ENCODE measurements around the gene PEPD.

The PEPD gene

GRCh38 chr19:33459222-33460090 lies 62.1 kb downstream of the PEPD start:
- no peak for DNase-seq (ENCODE audit: low read depth in 2 of 2)

- DNase-seq (ENCODE audit: low read depth in 2 of 2) = no peak
Observed at GRCh38 chr19:33458807-33459206, 62.8 kb downstream of the PEPD start.

DNA sequence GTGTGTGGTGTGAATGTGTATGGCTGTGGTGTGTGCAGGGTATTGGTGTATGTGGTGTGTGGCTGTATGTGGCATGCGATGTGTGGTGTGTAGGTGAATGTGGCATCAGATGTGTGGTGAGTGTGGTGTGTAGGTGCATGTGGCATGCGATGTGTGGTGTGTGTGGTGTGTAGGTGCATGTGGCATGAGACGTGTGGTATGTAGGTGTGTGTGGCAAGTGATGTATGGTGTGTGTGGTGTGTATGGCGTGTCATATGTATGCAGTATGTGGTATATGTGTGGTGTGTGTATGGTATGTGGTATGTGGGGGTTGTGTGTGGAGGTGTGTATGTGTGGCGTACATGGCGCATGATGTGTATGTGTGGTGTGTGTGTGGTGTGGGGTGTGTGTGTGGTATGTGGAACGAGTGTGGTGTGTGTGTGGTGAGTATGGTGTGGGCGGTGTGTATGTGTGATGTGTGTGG lies 63.4 kb downstream of the PEPD start:
- DNase-seq (ENCODE audit: low read depth in 2 of 2) = no peak

GRCh38 chr19:33456845-33457220 lies 64.8 kb downstream of the PEPD start:
- no peak for DNase-seq (ENCODE audit: low read depth in 2 of 2)

- no peak for DNase-seq (ENCODE audit: low read depth in 2 of 2)
Observed at GRCh38 chr19:33456076-33456844, 65.3 kb downstream of the PEPD start.

- DNase-seq (ENCODE audit: low read depth in 2 of 2) = no peak
Observed at GRCh38 chr19:33453265-33453664, 68.3 kb downstream of the PEPD start.

GRCh38 chr19:33450689-33451088 lies 70.9 kb downstream of the PEPD start:
- no peak for DNase-seq (ENCODE audit: low read depth in 2 of 2)

- DNase-seq (ENCODE audit: low read depth in 2 of 2) = no peak
Observed at GRCh38 chr19:33449799-33450198, 71.8 kb downstream of the PEPD start.

DNA sequence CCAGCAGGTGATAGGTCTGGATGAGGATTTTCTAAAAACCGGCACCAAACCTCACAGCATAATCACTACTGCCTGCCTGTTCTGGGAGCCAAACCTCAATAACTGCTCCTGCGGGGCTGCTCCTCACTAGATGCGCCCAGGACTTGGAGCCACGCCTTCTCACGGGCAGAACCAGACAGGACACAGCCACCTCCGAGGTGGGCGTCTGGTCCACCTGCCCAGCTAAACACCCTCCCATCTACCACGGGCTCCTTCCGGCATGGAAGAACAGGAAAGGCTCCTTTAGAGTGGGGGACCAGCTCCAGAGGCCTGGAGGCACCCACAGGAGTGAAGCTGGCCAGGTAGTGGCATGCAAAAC lies 73.5 kb downstream of the PEPD start:
- DNase-seq (ENCODE audit: low read depth in 2 of 2) = no peak

DNA sequence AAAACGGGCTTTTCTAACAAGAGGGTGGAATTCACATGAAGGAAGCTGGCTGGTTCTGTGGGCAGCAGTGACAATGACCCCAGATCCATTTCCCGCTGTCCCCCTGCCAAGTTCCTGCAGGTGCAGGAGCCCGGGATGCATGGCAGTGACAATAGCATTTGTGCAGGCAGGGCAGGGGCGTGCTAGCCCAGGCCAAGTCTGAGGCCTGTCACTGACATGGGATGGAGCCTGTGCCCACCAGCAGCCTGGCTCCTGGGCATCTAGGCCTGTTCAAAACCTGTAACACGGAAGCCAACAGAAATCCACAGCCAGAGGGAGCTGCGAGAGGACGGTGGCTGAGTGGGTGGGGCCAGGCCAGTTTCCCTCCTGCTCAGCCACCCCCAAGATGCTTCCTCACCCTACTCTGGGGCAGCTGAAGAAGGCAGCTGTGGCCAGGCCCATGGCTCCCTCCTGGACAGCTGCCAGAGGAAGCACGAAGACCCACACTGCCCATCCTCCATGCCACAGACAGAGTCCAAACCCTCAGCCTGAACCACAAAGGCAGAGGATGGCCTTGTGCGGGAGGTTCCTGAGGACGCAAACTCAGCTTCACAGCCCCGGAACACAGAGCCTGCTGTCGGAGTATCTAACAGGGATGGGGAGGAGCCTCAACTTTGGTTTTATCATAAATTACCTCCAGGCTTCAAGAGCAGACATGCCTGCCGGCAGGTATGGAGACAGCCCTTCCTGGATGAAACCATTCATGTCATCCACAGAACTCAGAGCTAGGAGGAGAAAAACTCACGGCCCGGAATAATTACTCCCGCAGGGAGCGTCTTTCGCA lies 74.0 kb downstream of the PEPD start:
- no peak for DNase-seq (ENCODE audit: low read depth in 2 of 2)

- DNase-seq (ENCODE audit: low read depth in 2 of 2) = no peak
Observed at GRCh38 chr19:33446330-33447293, 75.0 kb downstream of the PEPD start.

- DNase-seq (ENCODE audit: low read depth in 2 of 2) = no peak
Observed at GRCh38 chr19:33445442-33446329, 75.9 kb downstream of the PEPD start.

DNA sequence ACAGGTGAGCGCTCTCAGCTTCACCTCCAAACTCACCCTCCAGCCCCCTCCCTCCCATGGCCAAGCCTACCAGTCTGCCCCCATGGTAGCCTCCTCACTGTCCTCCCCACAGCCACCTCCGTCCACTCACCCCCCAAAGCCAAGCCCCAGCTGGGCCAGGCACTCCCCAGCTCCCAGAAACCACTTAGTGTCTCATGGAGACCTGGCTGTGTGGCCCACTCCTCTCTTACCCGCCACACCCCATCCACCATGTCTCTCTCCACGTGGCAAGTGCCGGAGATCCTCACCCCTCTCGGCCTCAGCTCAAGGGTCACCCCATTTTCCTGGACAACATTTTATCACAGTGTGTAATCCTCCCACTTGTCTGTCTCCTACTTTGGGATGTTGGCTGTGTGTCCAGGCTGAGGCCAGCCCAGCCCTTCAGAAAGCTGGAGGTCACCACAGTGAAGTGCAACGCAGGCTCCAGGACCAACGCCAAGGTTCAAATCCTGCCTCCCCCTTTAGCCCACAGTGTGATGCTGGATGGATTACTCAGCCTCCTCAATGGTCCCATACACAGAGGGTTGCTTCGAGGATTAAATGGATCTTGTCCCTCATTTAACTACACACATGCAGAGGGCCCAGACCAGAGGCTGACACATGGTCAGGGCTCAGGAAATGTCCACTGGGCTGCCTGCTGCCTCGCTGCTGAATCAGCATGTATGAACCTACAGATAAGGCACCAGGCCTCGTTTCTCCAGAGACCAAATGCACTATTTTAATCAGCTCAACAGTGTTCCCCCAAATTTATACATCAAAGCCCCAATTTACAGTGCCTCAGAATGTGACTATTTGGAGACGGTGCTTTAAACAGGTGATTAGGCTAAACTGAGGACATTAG lies 76.8 kb downstream of the PEPD start:
- no peak for DNase-seq (ENCODE audit: low read depth in 2 of 2)

GRCh38 chr19:33443638-33444561 lies 77.7 kb downstream of the PEPD start:
- DNase-seq (ENCODE audit: low read depth in 2 of 2) = no peak

GRCh38 chr19:33442706-33443105 lies 78.9 kb downstream of the PEPD start:
- DNase-seq (ENCODE audit: low read depth in 2 of 2) = no peak

GRCh38 chr19:33441828-33442227 lies 79.8 kb downstream of the PEPD start:
- DNase-seq (ENCODE audit: low read depth in 2 of 2) = no peak

DNA sequence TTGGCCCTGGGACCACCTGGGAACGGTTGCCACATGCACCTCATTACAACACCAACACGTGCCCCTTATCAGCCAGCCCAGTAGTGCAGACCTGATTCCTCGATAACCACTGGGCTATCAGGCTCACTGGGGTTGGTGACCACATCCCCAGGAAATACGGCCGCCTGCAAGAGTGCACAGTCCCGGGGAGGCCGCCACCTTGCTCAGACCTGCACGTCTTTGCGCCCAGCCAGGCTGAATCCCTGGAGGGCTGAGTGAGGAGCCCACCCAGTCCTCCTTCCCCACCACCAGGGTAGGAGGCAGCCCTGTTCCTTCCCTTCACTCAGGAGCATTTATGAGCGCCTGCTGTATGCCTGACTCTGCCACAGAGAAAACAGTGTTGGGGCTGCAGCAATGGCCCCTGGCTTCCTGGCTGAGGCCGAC lies 80.3 kb downstream of the PEPD start:
- DNase-seq (ENCODE audit: low read depth in 2 of 2) = no peak

- no peak for DNase-seq (ENCODE audit: low read depth in 2 of 2)
Observed at GRCh38 chr19:33440682-33441081, 80.9 kb downstream of the PEPD start.
